WI38 (cell line): ENCODE data around the gene BEST2.
A peak's percentile ranks its signal among the peaks of the same experiment; 100 is the strongest.
"Not testable (repeated sequence)": the region's sequence is repeated elsewhere in the genome, so short reads cannot be mapped to it uniquely, and the experiment has no call there.

Experiments
- H3K4me3 ChIP-seq: 2 replicates; pipeline ENCODE4 v1.5.1; 2011; ENCODE audit warnings: low read depth, mild to moderate bottlenecking, control low read depth, low read length
- CTCF ChIP-seq: IDR thresholded peaks from 2 replicates; pipeline ENCODE4 v1.5.1; 2012; ENCODE audit warnings: low read depth, mild to moderate bottlenecking, control low read depth, low read length

The BEST2 gene

GRCh38 chr19:12723641-12724426 is 27.8 kb upstream of the BEST2 start, which contains the start of gene TNPO2:
Gene TNPO2, minus strand, starts transcription at chr19:12723932. Its CDS starts 2,955 bp downstream, at chr19:12720977.
- TF ChIP-seq CTCF, result no peak
- H3K4me3 ChIP-seq, result peak within 1 kb of the TSS; percentile 86

GRCh38 chr19:12725612-12726011 is 26.0 kb upstream of the BEST2 start:
- H3K4me3 ChIP-seq, result not testable (repeated sequence)

- no peak for TF ChIP-seq CTCF
- H3K4me3 ChIP-seq, result no peak overlapping the region
These were observed 24.6 kb upstream of the BEST2 start for GRCh38 chr19:12726988-12727316.

- no peak for TF ChIP-seq CTCF
- H3K4me3 ChIP-seq, result no peak overlapping the region
These were observed 23.7 kb upstream of the BEST2 start for GRCh38 chr19:12727745-12728433.

GRCh38 chr19:12730064-12730463 is 21.5 kb upstream of the BEST2 start:
- H3K4me3 ChIP-seq, result no peak overlapping the region
- no peak for TF ChIP-seq CTCF

- no peak overlapping the region for H3K4me3 ChIP-seq
- TF ChIP-seq CTCF, result no peak
These were observed 20.3 kb upstream of the BEST2 start for GRCh38 chr19:12731337-12731736.

DNA sequence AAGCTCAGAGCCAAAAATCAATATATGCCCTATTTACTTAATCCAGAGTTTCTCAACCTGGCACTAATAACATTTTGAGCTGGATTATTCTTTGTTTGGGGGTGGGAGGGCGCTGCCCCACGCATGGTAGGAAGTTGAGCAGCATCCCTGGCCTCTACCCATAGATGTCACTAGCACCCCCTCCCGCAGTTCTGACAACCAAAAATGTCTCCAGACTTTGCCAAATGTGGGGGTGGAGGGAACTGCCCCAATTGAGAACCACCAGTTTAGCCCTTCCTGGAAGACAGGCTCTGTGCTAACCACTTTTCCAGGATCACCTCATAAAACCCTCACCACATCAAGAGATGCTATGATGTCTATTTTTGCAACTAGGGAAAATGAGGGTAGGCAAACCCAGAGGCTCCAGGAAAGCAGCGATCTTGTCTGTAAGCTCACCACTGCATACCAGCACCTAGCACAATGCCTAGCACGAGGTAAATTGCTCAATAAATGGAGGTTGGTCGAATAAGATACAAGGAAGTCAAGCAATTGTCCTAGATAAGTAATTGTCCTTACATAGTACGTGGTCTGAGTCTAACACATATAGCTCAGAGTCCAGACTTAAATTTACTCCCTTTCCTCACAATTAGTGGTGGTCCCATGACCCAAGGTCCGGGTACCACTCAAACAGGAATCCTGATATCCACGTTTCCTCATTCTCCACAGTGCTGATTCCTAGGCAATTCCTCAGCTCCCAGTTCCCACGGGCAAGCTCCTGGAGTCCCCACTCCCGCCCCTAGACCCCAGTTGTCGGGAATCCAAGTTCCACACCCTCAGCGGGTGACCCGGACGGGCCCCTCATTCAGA is 18.0 kb upstream of the BEST2 start:
- 0 out of 2 replicates have a peak, but pooled peaks have one; percentile 19 for TF ChIP-seq CTCF
- peak overlapping the region; percentile 97 for H3K4me3 ChIP-seq
